DOHH2 (cell line): ENCODE data around the gene NFIA.

Experiments used
- EZH2phosphoT487 ChIP-seq: fragments of 200-600 bp; sonication (generic); IDR thresholded peaks from 2 replicates; pipeline ENCODE4 v1.6.1; 2017; ENCODE audit warnings: borderline replicate concordance, mild to moderate bottlenecking, antibody characterized with exemption, low read length, moderate library complexity, mixed read lengths
- TF ChIP-seq, protein P1 (sequence below): fragments of 200-600 bp; sonication (generic); IDR thresholded peaks from one replicate; pipeline ENCODE4 v1.5.1; 2014; ENCODE audit warnings: antibody characterized with exemption, mild to moderate bottlenecking, low read depth, low read length; ENCODE audit not compliant: poor library complexity, severe bottlenecking

DNA sequence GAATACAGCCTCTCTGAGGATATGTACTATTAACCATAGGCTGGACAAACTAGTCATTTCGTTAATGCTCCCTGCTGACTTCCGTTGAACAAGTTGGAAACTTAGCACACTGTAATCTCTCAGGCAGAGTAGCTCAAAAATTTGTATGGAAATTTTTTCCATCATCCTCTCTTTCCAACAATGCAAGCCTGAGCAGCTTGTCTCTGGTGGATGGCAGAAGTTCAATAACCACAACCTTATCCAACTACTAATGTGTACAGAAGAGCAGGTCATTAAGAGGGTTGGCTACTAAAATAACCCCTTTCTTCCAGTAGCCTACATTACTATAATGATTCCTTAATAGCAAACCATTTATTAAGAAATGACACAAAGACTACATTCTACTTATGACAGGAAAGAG, 262.3 kb downstream of the NFIA start:
- TF ChIP-seq, protein P1, sequence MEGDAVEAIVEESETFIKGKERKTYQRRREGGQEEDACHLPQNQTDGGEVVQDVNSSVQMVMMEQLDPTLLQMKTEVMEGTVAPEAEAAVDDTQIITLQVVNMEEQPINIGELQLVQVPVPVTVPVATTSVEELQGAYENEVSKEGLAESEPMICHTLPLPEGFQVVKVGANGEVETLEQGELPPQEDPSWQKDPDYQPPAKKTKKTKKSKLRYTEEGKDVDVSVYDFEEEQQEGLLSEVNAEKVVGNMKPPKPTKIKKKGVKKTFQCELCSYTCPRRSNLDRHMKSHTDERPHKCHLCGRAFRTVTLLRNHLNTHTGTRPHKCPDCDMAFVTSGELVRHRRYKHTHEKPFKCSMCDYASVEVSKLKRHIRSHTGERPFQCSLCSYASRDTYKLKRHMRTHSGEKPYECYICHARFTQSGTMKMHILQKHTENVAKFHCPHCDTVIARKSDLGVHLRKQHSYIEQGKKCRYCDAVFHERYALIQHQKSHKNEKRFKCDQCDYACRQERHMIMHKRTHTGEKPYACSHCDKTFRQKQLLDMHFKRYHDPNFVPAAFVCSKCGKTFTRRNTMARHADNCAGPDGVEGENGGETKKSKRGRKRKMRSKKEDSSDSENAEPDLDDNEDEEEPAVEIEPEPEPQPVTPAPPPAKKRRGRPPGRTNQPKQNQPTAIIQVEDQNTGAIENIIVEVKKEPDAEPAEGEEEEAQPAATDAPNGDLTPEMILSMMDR, result no peak
- no peak for TF ChIP-seq EZH2phosphoT487
